GM12801 (cell line): ENCODE data around the gene EYA4.

Source experiments
- TF ChIP-seq, protein P1 (sequence below): IDR thresholded peaks from one replicate; pipeline ENCODE4 v1.5.1; 2011; ENCODE audit warnings: control low read depth; ENCODE audit not compliant: insufficient read length; ENCODE audit errors: extremely low read depth

EYA4 gene

DNA sequence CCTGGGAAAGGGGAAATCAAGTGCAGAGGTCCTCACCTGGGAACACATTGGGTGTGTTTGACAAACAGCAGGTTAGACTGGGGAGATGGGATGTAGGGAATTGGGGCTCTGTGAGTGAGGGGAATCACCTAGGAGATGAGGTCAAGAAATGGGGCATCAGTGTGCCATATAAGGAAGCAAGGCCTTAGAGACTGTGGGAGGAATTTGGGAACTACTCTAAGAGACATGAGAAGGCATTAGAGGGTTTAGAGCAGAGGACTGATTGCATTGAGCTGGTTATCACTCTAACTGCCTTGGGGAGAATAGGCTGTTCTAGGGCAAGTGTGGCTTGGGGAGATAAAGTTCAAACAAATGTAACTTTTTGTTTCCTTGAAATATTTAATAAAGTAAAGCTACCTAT is 189.9 kb downstream of the EYA4 start:
- TF ChIP-seq, protein P1, sequence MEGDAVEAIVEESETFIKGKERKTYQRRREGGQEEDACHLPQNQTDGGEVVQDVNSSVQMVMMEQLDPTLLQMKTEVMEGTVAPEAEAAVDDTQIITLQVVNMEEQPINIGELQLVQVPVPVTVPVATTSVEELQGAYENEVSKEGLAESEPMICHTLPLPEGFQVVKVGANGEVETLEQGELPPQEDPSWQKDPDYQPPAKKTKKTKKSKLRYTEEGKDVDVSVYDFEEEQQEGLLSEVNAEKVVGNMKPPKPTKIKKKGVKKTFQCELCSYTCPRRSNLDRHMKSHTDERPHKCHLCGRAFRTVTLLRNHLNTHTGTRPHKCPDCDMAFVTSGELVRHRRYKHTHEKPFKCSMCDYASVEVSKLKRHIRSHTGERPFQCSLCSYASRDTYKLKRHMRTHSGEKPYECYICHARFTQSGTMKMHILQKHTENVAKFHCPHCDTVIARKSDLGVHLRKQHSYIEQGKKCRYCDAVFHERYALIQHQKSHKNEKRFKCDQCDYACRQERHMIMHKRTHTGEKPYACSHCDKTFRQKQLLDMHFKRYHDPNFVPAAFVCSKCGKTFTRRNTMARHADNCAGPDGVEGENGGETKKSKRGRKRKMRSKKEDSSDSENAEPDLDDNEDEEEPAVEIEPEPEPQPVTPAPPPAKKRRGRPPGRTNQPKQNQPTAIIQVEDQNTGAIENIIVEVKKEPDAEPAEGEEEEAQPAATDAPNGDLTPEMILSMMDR = no peak

DNA sequence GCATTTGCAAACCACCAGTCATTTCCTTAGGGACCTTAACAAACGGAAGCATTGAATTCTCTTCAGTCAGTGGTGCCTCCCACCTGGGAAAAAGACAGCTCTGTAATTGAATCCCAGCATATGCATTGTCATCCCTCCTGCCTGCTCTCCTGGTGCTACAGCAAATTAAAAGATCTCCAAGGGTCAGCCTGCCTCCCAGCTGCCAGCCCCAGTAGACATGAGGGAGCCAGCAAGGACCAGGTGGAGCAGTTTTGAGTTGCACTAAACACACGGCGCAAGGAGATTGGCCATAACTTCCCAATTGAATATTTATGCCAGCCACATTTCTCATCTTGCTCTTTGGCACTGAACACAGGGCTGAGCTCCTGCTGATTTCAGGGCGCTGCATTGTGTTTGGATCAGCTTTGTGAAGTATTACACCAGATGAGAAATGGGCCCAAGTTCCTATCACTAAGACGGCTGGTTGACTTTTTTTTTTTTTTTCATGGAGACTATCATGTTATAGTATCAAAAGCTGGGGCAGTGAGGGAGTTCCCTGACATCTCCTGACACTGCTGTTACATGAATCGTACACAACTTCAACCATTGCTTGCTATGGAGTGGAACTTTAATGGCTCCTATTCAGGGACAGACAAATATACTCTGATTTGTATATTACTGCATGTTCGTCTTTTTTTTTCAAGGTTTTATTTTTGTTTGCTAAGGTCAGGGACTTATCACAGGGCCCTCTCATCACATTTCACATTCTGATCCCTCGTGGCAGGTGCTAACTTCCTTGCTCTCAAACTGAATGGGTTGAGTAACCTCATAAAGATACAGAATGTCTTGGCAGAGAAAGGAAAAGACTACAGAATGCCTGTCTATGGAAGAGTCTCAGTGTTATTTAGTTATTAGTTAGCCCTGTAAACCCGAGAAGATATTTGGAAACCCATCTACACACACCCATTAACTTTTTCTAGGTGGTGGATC is 191.1 kb downstream of the EYA4 start:
- TF ChIP-seq, protein P1 = no peak

DNA sequence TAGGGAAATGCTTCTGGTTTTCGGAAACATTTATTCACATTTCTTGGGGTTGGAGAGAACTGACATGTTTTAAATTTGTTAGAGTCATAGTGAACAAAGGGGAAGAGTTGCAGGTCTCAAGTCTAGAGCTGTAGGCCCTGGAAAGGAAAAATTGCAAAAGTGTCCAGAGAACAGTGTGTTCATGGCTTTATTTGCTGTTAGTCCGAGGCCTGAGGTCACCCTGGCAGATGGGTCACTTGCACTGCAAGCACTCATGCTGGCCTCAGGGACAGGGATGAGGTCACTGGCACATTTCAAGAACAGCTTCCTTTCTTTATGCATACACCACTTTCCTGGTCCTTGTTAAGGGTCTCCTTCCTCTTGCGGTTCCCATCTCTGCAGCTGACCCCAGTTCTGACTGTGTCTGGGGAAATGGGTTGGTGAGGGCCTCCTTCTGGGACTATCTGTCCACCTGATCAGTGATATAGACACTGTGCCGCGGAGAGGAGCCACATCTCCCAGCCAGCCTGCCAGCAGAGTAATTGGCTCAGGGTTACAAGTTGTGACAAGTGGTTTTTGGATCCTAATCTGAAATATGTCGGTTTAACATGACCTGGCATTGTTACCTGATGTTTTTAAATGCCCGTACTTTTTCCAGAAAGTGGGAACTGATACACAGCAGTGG is 194.0 kb downstream of the EYA4 start:
- TF ChIP-seq, protein P1 = no peak

DNA sequence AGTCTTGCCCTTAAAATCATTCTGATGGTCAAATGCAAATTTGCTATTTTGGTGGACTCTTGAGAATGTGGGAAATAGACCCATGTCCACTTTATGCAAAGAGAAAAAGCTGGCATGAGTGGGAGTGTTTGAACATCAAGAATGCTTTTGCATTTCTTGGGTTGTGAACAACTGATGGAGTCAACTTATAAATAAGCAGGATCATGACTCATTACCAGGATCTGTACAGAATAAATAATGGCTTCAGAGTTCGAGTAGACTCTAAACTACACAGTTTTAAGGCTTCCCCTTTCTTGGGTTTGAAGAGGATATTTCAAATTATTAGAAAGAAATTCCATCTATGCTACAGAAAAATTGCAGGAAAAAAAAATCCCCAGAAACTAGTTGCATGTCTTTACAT is 195.5 kb downstream of the EYA4 start:
- TF ChIP-seq, protein P1 = no peak

DNA sequence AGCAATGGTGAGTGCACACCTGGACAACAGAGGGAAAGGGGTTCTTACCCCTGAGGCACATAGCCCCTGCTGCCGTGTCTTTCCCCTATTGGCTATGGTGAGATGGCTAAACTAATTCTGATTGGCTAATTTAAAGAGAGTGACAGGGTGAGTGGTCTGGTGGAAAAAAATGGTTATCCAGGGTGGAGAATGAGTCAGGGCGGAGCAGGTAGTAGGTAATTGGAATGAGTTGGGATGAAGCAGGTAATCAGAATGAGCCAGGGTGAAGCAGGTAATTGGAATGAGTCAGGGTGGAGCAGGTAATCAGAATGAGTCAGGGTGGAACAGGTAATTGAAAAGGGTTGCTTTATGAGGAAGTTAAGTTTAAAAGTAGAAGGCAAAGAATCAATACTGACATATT is 200.3 kb downstream of the EYA4 start:
- TF ChIP-seq, protein P1 = no peak

DNA sequence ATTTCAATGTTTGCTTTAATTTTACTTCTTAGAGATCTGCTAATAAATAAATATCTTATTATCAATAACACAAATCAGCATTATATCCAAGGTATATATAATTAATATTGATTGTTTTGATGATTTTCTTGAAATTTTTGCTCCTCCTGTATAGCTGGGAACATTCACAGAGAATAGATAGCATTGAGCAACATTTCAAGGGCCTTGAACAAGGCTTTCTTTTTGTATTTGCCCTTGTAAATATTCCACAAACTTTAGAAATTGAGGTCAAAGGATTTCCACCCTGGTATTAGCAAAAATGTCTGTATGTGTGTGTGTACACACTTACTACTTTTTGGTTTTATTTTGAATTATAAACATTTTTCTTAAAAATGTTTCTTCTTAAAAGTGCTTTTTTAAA is 205.6 kb downstream of the EYA4 start:
- TF ChIP-seq, protein P1 = no peak

DNA sequence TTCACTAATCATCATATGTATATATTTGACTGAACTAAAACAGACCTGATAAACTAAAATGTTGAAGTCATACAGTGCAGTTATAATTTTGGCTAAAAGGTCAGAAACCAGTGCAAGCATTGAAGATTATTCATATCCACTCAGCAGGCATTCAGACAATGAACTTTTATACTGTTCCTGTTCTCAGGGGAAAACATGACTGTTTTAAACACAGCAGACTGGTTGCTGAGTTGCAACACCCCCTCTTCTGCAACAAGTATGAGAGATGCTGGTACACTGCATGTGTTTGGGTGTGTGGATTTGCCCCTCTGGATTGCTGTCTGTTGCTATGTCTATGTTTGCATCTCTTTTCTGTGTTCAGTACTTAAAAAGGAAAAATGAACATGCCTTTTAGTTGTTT is 206.8 kb downstream of the EYA4 start:
- TF ChIP-seq, protein P1 = no peak
